Cardiac fibroblast (primary cell): ENCODE results near the gene PPP2R2B.

ENCODE experiments used
- DNase-seq, 2 donors: peaks; one replicate each; pipeline versions ENCODE4 v3.0.0 to v3.0.0-alpha.2; 2010; ENCODE audit warnings: low read depth in 2 of 2
- H3K4me3 ChIP-seq, 2 donors: replicated peaks in 1 of 2; 1 replicate in 1 of 2; 2 replicates in 1 of 2; pipeline ENCODE4 v1.5.1; 2011; ENCODE audit warnings: low read depth in 2 of 2, low read length in 2 of 2, mild to moderate bottlenecking in 2 of 2, moderate library complexity in 1 of 2
- TF ChIP-seq, protein P1 (sequence below): IDR thresholded peaks from one replicate; pipeline ENCODE4 v1.5.1; 2011; ENCODE audit warnings: low read depth, mild to moderate bottlenecking, low read length, inconsistent platforms

PPP2R2B gene

DNA sequence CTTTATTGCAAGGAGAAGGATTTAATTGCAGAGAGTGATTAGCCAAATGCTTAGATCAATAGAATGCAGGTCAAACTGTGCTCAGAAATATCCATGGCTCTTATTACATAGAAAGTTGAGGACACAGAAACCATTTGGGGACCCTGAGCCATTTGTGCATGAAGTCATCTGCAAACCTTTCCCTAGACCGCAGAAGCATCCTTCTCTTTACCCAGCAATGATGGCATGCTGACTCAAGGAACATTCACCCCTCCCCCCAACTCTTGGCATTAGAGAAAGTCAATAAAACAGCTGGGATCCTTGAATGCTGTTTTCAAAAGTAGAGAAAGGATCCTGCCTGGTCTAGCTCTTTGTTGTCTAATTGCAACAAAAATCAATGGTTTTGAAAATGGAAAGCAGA lies 73.5 kb downstream of the PPP2R2B start:
- TF ChIP-seq, protein P1, sequence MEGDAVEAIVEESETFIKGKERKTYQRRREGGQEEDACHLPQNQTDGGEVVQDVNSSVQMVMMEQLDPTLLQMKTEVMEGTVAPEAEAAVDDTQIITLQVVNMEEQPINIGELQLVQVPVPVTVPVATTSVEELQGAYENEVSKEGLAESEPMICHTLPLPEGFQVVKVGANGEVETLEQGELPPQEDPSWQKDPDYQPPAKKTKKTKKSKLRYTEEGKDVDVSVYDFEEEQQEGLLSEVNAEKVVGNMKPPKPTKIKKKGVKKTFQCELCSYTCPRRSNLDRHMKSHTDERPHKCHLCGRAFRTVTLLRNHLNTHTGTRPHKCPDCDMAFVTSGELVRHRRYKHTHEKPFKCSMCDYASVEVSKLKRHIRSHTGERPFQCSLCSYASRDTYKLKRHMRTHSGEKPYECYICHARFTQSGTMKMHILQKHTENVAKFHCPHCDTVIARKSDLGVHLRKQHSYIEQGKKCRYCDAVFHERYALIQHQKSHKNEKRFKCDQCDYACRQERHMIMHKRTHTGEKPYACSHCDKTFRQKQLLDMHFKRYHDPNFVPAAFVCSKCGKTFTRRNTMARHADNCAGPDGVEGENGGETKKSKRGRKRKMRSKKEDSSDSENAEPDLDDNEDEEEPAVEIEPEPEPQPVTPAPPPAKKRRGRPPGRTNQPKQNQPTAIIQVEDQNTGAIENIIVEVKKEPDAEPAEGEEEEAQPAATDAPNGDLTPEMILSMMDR: no peak
- DNase-seq: no peak
- H3K4me3 ChIP-seq: no peak overlapping the region

- no peak overlapping the region for H3K4me3 ChIP-seq
- TF ChIP-seq, protein P1: no peak
- DNase-seq: no peak
Observed at GRCh38 chr5:146802945-146803522, 75.5 kb downstream of the PPP2R2B start.

GRCh38 chr5:146799671-146800070 lies 78.9 kb downstream of the PPP2R2B start:
- no peak overlapping the region for H3K4me3 ChIP-seq
- no peak for DNase-seq
- TF ChIP-seq, protein P1: no peak

GRCh38 chr5:146799231-146799630 lies 79.3 kb downstream of the PPP2R2B start:
- TF ChIP-seq, protein P1: no peak
- no peak overlapping the region for H3K4me3 ChIP-seq
- DNase-seq: no peak

GRCh38 chr5:146797658-146798057 lies 80.9 kb downstream of the PPP2R2B start:
- no peak for DNase-seq
- TF ChIP-seq, protein P1: no peak

GRCh38 chr5:146796911-146797310 lies 81.6 kb downstream of the PPP2R2B start:
- H3K4me3 ChIP-seq: no peak overlapping the region
- no peak for DNase-seq
- TF ChIP-seq, protein P1: no peak

More at GRCh38 chr5:146797658-146798057, 80.9 kb downstream of the PPP2R2B start:
- H3K4me3 ChIP-seq: no peak overlapping the region

DNA sequence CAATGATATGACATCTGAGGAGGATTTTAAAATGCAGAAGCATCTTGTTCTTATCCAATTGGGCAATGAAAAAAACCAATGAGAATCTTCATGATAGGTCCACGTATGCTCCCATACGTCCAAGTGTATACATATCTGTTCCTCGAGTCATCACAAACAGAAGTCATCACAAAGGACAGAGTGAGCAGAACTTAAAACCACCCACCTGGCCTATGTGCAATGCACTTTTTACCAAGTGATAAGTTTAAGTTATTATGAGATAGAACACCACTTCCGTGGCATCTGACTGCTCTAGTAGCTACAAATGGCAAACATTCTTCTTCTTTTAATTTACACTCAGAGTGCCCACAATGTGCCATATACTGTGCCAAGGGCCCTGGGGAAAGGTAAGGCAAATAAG lies 82.4 kb downstream of the PPP2R2B start:
- DNase-seq: no peak
- TF ChIP-seq, protein P1: no peak
- H3K4me3 ChIP-seq: no peak overlapping the region
